HL-60 (cell line): ENCODE data around the gene RPS29.

Source experiments
- DNase-seq, 2 experiments: peaks; one replicate each; pipeline ENCODE4 v3.0.0-alpha.2; 2010 to 2020; ENCODE audit warnings: low read depth in 1 of 2, low spot score in 1 of 2
- H3K27ac ChIP-seq: fragments of 250-450 bp; sonication (Bioruptor Pico); replicated peaks from 2 replicates; pipeline ENCODE4 v1.5.1; 2020; ENCODE audit warnings: mild to moderate bottlenecking, moderate library complexity
- H3K27me3 ChIP-seq: fragments of 250-450 bp; sonication (Bioruptor Pico); 2 replicates; pipeline ENCODE4 v1.5.1; 2021; ENCODE audit warnings: mild to moderate bottlenecking, moderate library complexity; ENCODE audit not compliant: insufficient read depth, poor library complexity, severe bottlenecking
- H3K4me3 ChIP-seq: replicated peaks from 2 replicates; pipeline ENCODE4 v1.5.1; 2011; ENCODE audit warnings: mild to moderate bottlenecking, control low read depth, low read length; ENCODE audit not compliant: insufficient read depth
- GABPA ChIP-seq: IDR thresholded peaks from 2 replicates; pipeline ENCODE4 v1.6.1; 2012; ENCODE audit warnings: low read depth
- POLR2AphosphoS5 ChIP-seq: IDR thresholded peaks from 2 replicates; pipeline ENCODE4 v1.6.1; 2012; ENCODE audit warnings: low read depth
- SPI1 ChIP-seq: IDR thresholded peaks from 2 replicates; pipeline ENCODE4 v1.6.1; 2012; ENCODE audit warnings: low read depth, mild to moderate bottlenecking, borderline replicate concordance
- TF ChIP-seq, protein P1 (sequence below): IDR thresholded peaks from 2 replicates; pipeline ENCODE4 v1.6.1; 2012; ENCODE audit warnings: low read depth; ENCODE audit not compliant: insufficient replicate concordance
- TF ChIP-seq, protein P2 (sequence below): IDR thresholded peaks from one replicate; pipeline ENCODE4 v1.5.1; 2011; ENCODE audit warnings: low read length, control low read depth, inconsistent platforms; ENCODE audit not compliant: insufficient read depth

The RPS29 gene

DNA sequence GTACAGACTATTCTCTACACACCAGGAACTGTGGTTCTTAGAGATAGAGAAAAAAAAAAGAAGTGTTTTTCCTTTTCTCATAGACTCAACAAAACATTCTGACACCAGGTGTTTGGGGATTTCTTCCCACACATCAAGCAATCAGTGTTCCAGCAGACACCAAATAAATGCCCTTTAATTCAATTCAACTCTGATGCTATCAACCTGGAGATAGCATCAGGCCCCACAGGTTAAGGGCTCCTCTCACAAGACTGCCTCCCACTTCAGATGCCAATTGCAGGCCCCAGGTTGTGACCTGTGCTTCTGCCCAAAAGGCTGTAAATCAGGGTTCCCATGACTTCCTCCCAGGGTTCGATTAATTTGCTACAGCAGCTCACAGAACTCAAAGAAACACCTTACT lies 36.7 kb downstream of the RPS29 start:
- DNase-seq = no peak
- Histone ChIP-seq H3K27me3 (peaks cover 8% of the 10 kb centered on the region), H3K4me3 (no peak overlapping the region), H3K27ac (no peak overlapping the region)
- no peak for TF ChIP-seq POLR2AphosphoS5
- TF ChIP-seq, protein P1, sequence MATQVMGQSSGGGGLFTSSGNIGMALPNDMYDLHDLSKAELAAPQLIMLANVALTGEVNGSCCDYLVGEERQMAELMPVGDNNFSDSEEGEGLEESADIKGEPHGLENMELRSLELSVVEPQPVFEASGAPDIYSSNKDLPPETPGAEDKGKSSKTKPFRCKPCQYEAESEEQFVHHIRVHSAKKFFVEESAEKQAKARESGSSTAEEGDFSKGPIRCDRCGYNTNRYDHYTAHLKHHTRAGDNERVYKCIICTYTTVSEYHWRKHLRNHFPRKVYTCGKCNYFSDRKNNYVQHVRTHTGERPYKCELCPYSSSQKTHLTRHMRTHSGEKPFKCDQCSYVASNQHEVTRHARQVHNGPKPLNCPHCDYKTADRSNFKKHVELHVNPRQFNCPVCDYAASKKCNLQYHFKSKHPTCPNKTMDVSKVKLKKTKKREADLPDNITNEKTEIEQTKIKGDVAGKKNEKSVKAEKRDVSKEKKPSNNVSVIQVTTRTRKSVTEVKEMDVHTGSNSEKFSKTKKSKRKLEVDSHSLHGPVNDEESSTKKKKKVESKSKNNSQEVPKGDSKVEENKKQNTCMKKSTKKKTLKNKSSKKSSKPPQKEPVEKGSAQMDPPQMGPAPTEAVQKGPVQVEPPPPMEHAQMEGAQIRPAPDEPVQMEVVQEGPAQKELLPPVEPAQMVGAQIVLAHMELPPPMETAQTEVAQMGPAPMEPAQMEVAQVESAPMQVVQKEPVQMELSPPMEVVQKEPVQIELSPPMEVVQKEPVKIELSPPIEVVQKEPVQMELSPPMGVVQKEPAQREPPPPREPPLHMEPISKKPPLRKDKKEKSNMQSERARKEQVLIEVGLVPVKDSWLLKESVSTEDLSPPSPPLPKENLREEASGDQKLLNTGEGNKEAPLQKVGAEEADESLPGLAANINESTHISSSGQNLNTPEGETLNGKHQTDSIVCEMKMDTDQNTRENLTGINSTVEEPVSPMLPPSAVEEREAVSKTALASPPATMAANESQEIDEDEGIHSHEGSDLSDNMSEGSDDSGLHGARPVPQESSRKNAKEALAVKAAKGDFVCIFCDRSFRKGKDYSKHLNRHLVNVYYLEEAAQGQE = no peak
- TF ChIP-seq, protein P2, sequence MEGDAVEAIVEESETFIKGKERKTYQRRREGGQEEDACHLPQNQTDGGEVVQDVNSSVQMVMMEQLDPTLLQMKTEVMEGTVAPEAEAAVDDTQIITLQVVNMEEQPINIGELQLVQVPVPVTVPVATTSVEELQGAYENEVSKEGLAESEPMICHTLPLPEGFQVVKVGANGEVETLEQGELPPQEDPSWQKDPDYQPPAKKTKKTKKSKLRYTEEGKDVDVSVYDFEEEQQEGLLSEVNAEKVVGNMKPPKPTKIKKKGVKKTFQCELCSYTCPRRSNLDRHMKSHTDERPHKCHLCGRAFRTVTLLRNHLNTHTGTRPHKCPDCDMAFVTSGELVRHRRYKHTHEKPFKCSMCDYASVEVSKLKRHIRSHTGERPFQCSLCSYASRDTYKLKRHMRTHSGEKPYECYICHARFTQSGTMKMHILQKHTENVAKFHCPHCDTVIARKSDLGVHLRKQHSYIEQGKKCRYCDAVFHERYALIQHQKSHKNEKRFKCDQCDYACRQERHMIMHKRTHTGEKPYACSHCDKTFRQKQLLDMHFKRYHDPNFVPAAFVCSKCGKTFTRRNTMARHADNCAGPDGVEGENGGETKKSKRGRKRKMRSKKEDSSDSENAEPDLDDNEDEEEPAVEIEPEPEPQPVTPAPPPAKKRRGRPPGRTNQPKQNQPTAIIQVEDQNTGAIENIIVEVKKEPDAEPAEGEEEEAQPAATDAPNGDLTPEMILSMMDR = no peak
- no peak for TF ChIP-seq SPI1
- no peak for TF ChIP-seq GABPA

DNA sequence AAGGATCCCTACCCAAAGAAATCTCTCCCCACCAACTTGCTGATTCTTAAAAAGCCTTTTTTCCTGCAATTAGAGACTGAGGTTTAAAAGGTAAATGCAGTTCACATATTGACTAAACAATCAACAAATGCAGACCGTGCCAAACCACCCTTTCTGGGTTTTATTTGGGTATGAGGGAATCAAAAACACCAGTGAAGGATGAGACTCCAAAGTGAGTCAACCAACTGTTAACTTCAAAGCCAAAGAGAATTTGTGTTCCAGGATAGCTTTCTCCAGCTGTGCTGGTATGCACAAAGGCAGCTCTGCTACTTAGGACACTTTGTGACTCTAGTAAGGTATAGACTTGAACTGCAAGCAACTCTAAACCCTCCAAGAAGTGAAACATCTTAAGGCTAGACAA lies 39.4 kb downstream of the RPS29 start:
- no peak for DNase-seq
- Histone ChIP-seq H3K4me3 (no peak overlapping the region), H3K27me3 (peaks cover 8% of the 10 kb centered on the region), H3K27ac (no peak overlapping the region)
- TF ChIP-seq, protein P2 = no peak
- no peak for TF ChIP-seq GABPA
- TF ChIP-seq SPI1 = no peak
- no peak for TF ChIP-seq POLR2AphosphoS5
- TF ChIP-seq, protein P1 = no peak

DNA sequence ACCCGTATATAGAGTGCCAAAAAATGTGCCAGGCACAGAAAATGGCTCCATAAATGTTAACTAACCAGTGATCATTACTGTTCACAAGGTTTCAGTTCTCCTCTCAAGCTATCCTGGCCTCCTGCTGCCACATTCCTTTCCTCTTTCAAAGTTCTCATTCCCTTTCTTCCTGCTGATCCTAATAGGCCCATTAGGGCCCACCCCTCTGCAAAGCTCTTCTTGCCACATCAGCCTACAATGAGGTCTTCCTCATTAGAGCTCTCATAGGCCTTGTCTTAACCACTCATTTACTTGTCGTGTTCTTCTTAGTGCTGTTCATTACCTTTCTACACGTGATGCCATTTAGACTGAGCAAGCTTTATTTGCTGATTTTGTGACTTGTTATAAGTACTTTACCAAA lies 40.5 kb downstream of the RPS29 start:
- TF ChIP-seq SPI1 (no peak), GABPA (no peak), POLR2AphosphoS5 (no peak)
- TF ChIP-seq, protein P1 = no peak
- TF ChIP-seq, protein P2 = no peak
- Histone ChIP-seq H3K27me3 (peaks cover 6% of the 10 kb centered on the region), H3K4me3 (no peak overlapping the region), H3K27ac (no peak overlapping the region)
- no peak for DNase-seq
